HFFc6 (cell line): ENCODE data around the gene PEMT. TPM values are rescaled to one million over a fixed set of nuclear protein-coding genes. Genes with fewer than 3 reads are reported as not detected.

Experiments used
- DNase-seq: peaks from one replicate; pipeline ENCODE4 v3.0.0-alpha.2; 2018
- H3K27ac Mint-ChIP-seq: 2 replicates; pipeline ENCODE4 v1.8.0; 2020; ENCODE audit warnings: mild to moderate bottlenecking, mixed read lengths
- H3K27me3 Mint-ChIP-seq: 2 replicates; pipeline ENCODE4 v1.8.0; 2021; ENCODE audit warnings: mild to moderate bottlenecking, moderate library complexity, mixed read lengths; ENCODE audit not compliant: insufficient read depth
- H3K36me3 Mint-ChIP-seq: 2 replicates; pipeline ENCODE4 v1.8.0; 2021; ENCODE audit warnings: low read depth, mixed read lengths
- H3K4me1 Mint-ChIP-seq: 2 replicates; pipeline ENCODE4 v1.8.0; 2020; ENCODE audit warnings: low read depth, mixed read lengths
- H3K4me3 Mint-ChIP-seq: 2 replicates; pipeline ENCODE4 v1.8.0; 2020; ENCODE audit warnings: mild to moderate bottlenecking, moderate library complexity, mixed read lengths
- H3K9me3 Mint-ChIP-seq: 2 replicates; pipeline ENCODE4 v1.8.0; 2020; ENCODE audit warnings: mild to moderate bottlenecking, mixed read lengths
- CTCF ChIP-seq: fragments of 200-600 bp; sonication (generic); IDR thresholded peaks from 2 replicates; pipeline ENCODE4 v1.5.0; 2021; ENCODE audit warnings: antibody characterized with exemption, mild to moderate bottlenecking
- total RNA-seq, 6 experiments: library from RNA; stranded (reverse); fragmentation: NEBNext Ultra II Directional; extraction: Animal tissue kit (Norgen Biotek cat#: 25700); gene quantifications; 2 replicates in 1 of 6; 3 replicates in 5 of 6; pipeline ENCODE4 v1.2.3, GENCODE V29; 2021

PEMT gene
- total RNA-seq, 6 experiments from 2014 or later, result 33.0 to 49.2 (median 44.0) TPM

- H3K27ac Mint-ChIP-seq, result no peak overlapping the region
- no peak for TF ChIP-seq CTCF
- no peaks in the 10 kb centered on the region for H3K4me1 Mint-ChIP-seq
- no peak for DNase-seq
- no peaks in the 10 kb centered on the region for H3K9me3 Mint-ChIP-seq
- no peaks in the 10 kb centered on the region for H3K36me3 Mint-ChIP-seq
- no peaks in the 10 kb centered on the region; the same call in 1 of the 2 replicates for H3K27me3 Mint-ChIP-seq
- H3K4me3 Mint-ChIP-seq, result no peak overlapping the region
These were observed 63.5 kb downstream of the PEMT start for GRCh38 chr17:17527956-17528500.

GRCh38 chr17:17527534-17527933, 64.0 kb downstream of the PEMT start:
- H3K27ac Mint-ChIP-seq, result no peak overlapping the region
- H3K36me3 Mint-ChIP-seq, result no peaks in the 10 kb centered on the region
- no peak for DNase-seq
- no peaks in the 10 kb centered on the region for H3K4me1 Mint-ChIP-seq
- H3K4me3 Mint-ChIP-seq, result no peak overlapping the region
- no peaks in the 10 kb centered on the region; the same call in 1 of the 2 replicates for H3K27me3 Mint-ChIP-seq
- TF ChIP-seq CTCF, result no peak
- H3K9me3 Mint-ChIP-seq, result no peaks in the 10 kb centered on the region

- Mint-ChIP-seq H3K27me3 (no peaks in the 10 kb centered on the region; the same call in 1 of the 2 replicates), H3K36me3 (no peaks in the 10 kb centered on the region), H3K9me3 (no peaks in the 10 kb centered on the region), H3K4me1 (no peaks in the 10 kb centered on the region), H3K4me3 (no peak overlapping the region), H3K27ac (no peak overlapping the region)
- no peak for TF ChIP-seq CTCF
- DNase-seq, result no peak
These were observed 65.1 kb downstream of the PEMT start for GRCh38 chr17:17526369-17526768.

DNA sequence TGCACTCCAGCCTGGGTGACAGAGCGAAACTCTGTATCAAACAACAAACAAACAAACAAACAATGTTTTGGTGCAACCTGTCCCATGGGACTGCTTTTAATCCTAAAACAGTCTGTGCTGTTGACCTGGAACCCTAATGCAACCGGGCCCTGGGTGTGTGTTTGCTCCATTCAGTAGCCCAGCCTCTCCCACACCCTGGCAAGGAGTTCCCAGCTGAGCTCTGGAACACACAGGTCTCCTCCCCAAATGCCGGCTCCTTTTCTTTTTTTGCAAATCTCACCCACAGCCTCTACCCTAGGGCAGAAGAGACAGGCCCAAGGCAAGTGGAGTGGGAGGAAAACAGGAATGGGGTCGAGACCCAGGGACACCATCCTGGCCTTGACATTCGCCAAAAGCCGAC, 65.6 kb downstream of the PEMT start:
- no peaks in the 10 kb centered on the region; the same call in 1 of the 2 replicates for H3K27me3 Mint-ChIP-seq
- no peak overlapping the region for H3K4me3 Mint-ChIP-seq
- no peak for TF ChIP-seq CTCF
- H3K9me3 Mint-ChIP-seq, result no peaks in the 10 kb centered on the region
- DNase-seq, result no peak
- H3K4me1 Mint-ChIP-seq, result no peaks in the 10 kb centered on the region
- H3K36me3 Mint-ChIP-seq, result no peaks in the 10 kb centered on the region
- H3K27ac Mint-ChIP-seq, result no peak overlapping the region

GRCh38 chr17:17525311-17525710, 66.2 kb downstream of the PEMT start:
- TF ChIP-seq CTCF, result no peak
- H3K27ac Mint-ChIP-seq, result no peak overlapping the region
- no peaks in the 10 kb centered on the region; the same call in 1 of the 2 replicates for H3K27me3 Mint-ChIP-seq
- no peak overlapping the region for H3K4me3 Mint-ChIP-seq
- no peaks in the 10 kb centered on the region for H3K9me3 Mint-ChIP-seq
- H3K36me3 Mint-ChIP-seq, result no peaks in the 10 kb centered on the region
- no peak for DNase-seq
- H3K4me1 Mint-ChIP-seq, result no peaks in the 10 kb centered on the region
